HEK293 (cell line): ENCODE measurements around the gene USP2.

Source experiments
- CTCF ChIP-seq: fragments of 450-650 bp; formaldehyde crosslinking; IDR thresholded peaks from 2 replicates; pipeline ENCODE4 v1.5.1; 2016; ENCODE audit warnings: missing biosample characterization, missing genetic modification characterization
- HOXA7 ChIP-seq: sonication (generic); formaldehyde crosslinking; IDR thresholded peaks from 2 replicates; pipeline ENCODE4 v1.8.1; 2022; ENCODE audit warnings: missing genetic modification reagents, borderline replicate concordance
- PRDM4 ChIP-seq: fragments of 450-650 bp; formaldehyde crosslinking; IDR thresholded peaks from 2 replicates; pipeline ENCODE4 v1.5.1; 2017; ENCODE audit warnings: missing biosample characterization, missing genetic modification characterization
- SP3 ChIP-seq: fragments of 450-650 bp; formaldehyde crosslinking; IDR thresholded peaks from 2 replicates; pipeline ENCODE4 v1.5.1; 2016; ENCODE audit warnings: missing biosample characterization, missing genetic modification characterization
- ZBTB1 ChIP-seq: fragments of 450-650 bp; formaldehyde crosslinking; IDR thresholded peaks from 2 replicates; pipeline ENCODE4 v1.5.1; 2016; ENCODE audit warnings: missing biosample characterization, missing genetic modification characterization
- ZBTB26 ChIP-seq: fragments of 450-650 bp; formaldehyde crosslinking; optimal IDR thresholded peaks from 2 replicates; pipeline ENCODE3; 2016; ENCODE audit warnings: missing biosample characterization, mild to moderate bottlenecking, missing genetic modification characterization
- ZFP37 ChIP-seq: fragments of 450-650 bp; formaldehyde crosslinking; IDR thresholded peaks from 2 replicates; pipeline ENCODE4 v1.5.1; 2016; ENCODE audit warnings: missing biosample characterization, missing genetic modification characterization
- ZNF2 ChIP-seq: fragments of 450-650 bp; formaldehyde crosslinking; IDR thresholded peaks from 2 replicates; pipeline ENCODE4 v1.5.1; 2016; ENCODE audit warnings: missing biosample characterization, missing genetic modification characterization
- ZNF214 ChIP-seq: fragments of 450-650 bp; formaldehyde crosslinking; IDR thresholded peaks from 2 replicates; pipeline ENCODE4 v1.5.1; 2017; ENCODE audit warnings: missing biosample characterization, mild to moderate bottlenecking, missing genetic modification characterization, borderline replicate concordance
- ZNF24 ChIP-seq: fragments of 450-650 bp; formaldehyde crosslinking; IDR thresholded peaks from 2 replicates; pipeline ENCODE4 v1.5.1; 2016; ENCODE audit warnings: missing biosample characterization, missing genetic modification characterization
- ZNF549 ChIP-seq: fragments of 450-650 bp; IDR thresholded peaks from 2 replicates; pipeline ENCODE4 v1.5.1; 2018; ENCODE audit warnings: missing biosample characterization, missing genetic modification characterization, mild to moderate bottlenecking, inconsistent platforms, moderate library complexity
- ZNF660 ChIP-seq: fragments of 450-650 bp; IDR thresholded peaks from 2 replicates; pipeline ENCODE4 v1.5.1; 2018; ENCODE audit warnings: missing biosample characterization, mild to moderate bottlenecking, missing genetic modification characterization
- ZNF76 ChIP-seq: fragments of 450-650 bp; formaldehyde crosslinking; IDR thresholded peaks from 2 replicates; pipeline ENCODE4; 2016; ENCODE audit warnings: low read depth, missing biosample characterization, missing genetic modification characterization, borderline replicate concordance
- ZNF843 ChIP-seq: fragments of 450-650 bp; formaldehyde crosslinking; IDR thresholded peaks from 2 replicates; pipeline ENCODE4 v1.5.1; 2016; ENCODE audit warnings: missing biosample characterization, missing genetic modification characterization

GRCh38 chr11:119380160-119380826 is 1.2 kb downstream of the USP2 start:
- no peak for TF ChIP-seq ZBTB26 (tag by site-specific recombination)
- TF ChIP-seq ZNF660 (tag by site-specific recombination): no peak
- no peak for TF ChIP-seq CTCF (tag by site-specific recombination)
- TF ChIP-seq ZNF76 (tag by site-specific recombination): no peak
- no peak for TF ChIP-seq PRDM4 (tag by site-specific recombination)
- TF ChIP-seq ZNF843 (tag by site-specific recombination): no peak
- no peak for TF ChIP-seq ZNF24 (tag by site-specific recombination)
- no peak for TF ChIP-seq ZNF2 (tag by site-specific recombination)
- no peak for TF ChIP-seq ZBTB1 (tag by site-specific recombination)
- TF ChIP-seq HOXA7: no peak
- TF ChIP-seq ZNF549 (tag by site-specific recombination): no peak
- TF ChIP-seq ZNF214 (tag by site-specific recombination): no peak
- no peak for TF ChIP-seq ZFP37
- TF ChIP-seq SP3 (tag by site-specific recombination): no peak
